Stimulated activated CD4-positive, alpha-beta T cell treated with anti-CD3 and anti-CD28 coated beads, Interleukin-2, amount 100 ng/mL, for 48 hours (primary cell): ENCODE results near the gene DNAJC5.
"Not testable (repeated sequence)": the region's sequence is repeated elsewhere in the genome, so short reads cannot be mapped to it uniquely, and the experiment has no call there.

Experiments
- DNase-seq, 2 donors: peaks; one replicate each; pipeline ENCODE4 v3.0.0-alpha.2; 2020

Gene DNAJC5

GRCh38 chr20:63894358-63895201 lies at the start of gene DNAJC5:
DNAJC5 (plus strand) TSS chr20:63895126; CDS start chr20:63928346, 33,220 bp downstream.
- DNase-seq, result peak; percentile 94 to 95

GRCh38 chr20:63846128-63846771 lies 48.7 kb upstream of the DNAJC5 start:
- no peak for DNase-seq

GRCh38 chr20:63846888-63847236 lies 48.1 kb upstream of the DNAJC5 start:
- no peak for DNase-seq

GRCh38 chr20:63847237-63848002 lies 47.5 kb upstream of the DNAJC5 start:
- no peak for DNase-seq

- DNase-seq, result no peak
Observed at GRCh38 chr20:63848003-63848911, 46.7 kb upstream of the DNAJC5 start.

GRCh38 chr20:63850689-63851547 lies 44.0 kb upstream of the DNAJC5 start:
- peak; percentile 41 to 48 for DNase-seq

GRCh38 chr20:63851548-63851943 lies 43.4 kb upstream of the DNAJC5 start:
- not testable (repeated sequence) for DNase-seq

GRCh38 chr20:63853733-63854068 lies 41.2 kb upstream of the DNAJC5 start:
- DNase-seq, result not testable (repeated sequence)

GRCh38 chr20:63854069-63854765 lies 40.7 kb upstream of the DNAJC5 start:
- no peak for DNase-seq

GRCh38 chr20:63854766-63855362 lies 40.1 kb upstream of the DNAJC5 start:
- no peak for DNase-seq

GRCh38 chr20:63855363-63856097 lies 39.4 kb upstream of the DNAJC5 start:
- no peak for DNase-seq

GRCh38 chr20:63856098-63856511 lies 38.8 kb upstream of the DNAJC5 start:
- no peak for DNase-seq

GRCh38 chr20:63857764-63858392 lies 37.0 kb upstream of the DNAJC5 start:
- no peak for DNase-seq

- no peak for DNase-seq
Observed at GRCh38 chr20:63858393-63859165, 36.3 kb upstream of the DNAJC5 start.

GRCh38 chr20:63859166-63859699 lies 35.7 kb upstream of the DNAJC5 start:
- no peak for DNase-seq

GRCh38 chr20:63860325-63861051 lies 34.4 kb upstream of the DNAJC5 start:
- DNase-seq, result no peak

GRCh38 chr20:63861365-63861934 lies 33.5 kb upstream of the DNAJC5 start, which contains the start of gene ABHD16B:
ABHD16B (plus strand) TSS chr20:63861498; CDS start chr20:63861541, 43 bp downstream.
- no peak for DNase-seq
